ENCODE measurements around the gene NCAPG2. TPM values are rescaled to one million over a fixed set of nuclear protein-coding genes. Genes with fewer than 3 reads are reported as not detected.

Gene NCAPG2
- polyA plus RNA-seq, 1 of the 3 experiments (the other 2 are of a cell fraction): 25.0 TPM

DNA sequence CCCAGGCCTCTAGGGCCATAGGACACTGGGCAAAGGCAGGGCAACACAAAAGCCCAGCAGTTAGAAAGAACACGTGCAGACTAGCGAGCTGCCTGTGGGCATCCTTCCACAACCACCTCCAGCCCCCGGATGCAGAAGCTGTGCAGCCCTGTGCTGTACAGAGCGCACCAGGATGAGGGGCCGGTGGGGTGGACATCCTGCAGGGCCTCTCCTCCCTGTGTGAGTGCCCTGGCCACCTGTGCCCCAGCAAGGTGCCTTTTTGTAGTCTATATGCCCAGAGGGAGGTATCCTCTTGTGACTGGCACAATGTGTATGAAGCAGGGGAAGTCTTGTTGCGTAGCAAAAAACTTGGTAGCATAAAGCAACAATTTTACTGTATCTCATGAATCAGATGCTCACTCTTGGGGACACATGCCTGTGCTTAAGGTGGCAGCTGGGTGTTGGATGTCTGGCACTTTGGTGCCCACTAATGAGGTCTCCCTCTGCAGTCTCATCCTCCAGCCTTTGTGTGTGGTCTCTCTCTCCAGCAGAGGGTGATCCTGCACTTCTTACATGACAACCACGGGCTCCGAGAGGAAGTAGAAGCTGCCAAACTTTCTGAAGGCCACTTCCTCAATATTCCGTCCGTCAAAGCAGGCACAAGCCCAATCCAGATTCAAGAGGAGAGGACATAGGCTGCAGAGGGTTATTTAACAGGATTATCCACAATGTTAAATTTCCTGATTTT is 8.7 kb downstream of the NCAPG2 start (continued):
- TF ChIP-seq SIN3A (IDR thresholded peaks at IDR 0.05; ENCODE audit: borderline replicate concordance, low read depth, low read length): no peak

GRCh38 chr7:158695056-158695455 is 9.5 kb downstream of the NCAPG2 start:
- H3K4me1 ChIP-seq (ENCODE audit: control insufficient read depth in 1 of 2, insufficient read depth in 2 of 2, low read depth in 1 of 2, low read length in 1 of 2): no peaks in the 10 kb centered on the region; a peak in 1 of 4 replicates
- peaks cover 19 to 51% of the 10 kb centered on the region in 2 experiments for H3K36me3 ChIP-seq (replicated peaks in 1 of 2; ENCODE audit: control insufficient read depth in 1 of 2, insufficient read depth in 2 of 2, low read length in 1 of 2)
- no peak for DNase-seq
- 63% methylated on average over 3 of the region's 3 CpGs for WGBS (ENCODE audit: low lambda C conversion rate)
- no peaks in the 10 kb centered on the region for H4K20me1 ChIP-seq (ENCODE audit: insufficient read depth)
- peaks cover 79% of the 10 kb centered on the region for H3K79me2 ChIP-seq (ENCODE audit: insufficient read depth)
- H3K4me3 ChIP-seq (ENCODE audit: low read depth in 2 of 2, low read length in 1 of 2): no peak overlapping the region
- no peak overlapping the region for H3K27ac ChIP-seq (ENCODE audit: low read depth in 2 of 2, low read length in 1 of 2)
- no peak for TF ChIP-seq FOSL2 (IDR thresholded peaks at IDR 0.05; ENCODE audit: borderline replicate concordance, low read depth)
- no peak for TF ChIP-seq GABPA (IDR thresholded peaks at IDR 0.05; ENCODE audit: low read depth)
- TF ChIP-seq, protein P1, sequence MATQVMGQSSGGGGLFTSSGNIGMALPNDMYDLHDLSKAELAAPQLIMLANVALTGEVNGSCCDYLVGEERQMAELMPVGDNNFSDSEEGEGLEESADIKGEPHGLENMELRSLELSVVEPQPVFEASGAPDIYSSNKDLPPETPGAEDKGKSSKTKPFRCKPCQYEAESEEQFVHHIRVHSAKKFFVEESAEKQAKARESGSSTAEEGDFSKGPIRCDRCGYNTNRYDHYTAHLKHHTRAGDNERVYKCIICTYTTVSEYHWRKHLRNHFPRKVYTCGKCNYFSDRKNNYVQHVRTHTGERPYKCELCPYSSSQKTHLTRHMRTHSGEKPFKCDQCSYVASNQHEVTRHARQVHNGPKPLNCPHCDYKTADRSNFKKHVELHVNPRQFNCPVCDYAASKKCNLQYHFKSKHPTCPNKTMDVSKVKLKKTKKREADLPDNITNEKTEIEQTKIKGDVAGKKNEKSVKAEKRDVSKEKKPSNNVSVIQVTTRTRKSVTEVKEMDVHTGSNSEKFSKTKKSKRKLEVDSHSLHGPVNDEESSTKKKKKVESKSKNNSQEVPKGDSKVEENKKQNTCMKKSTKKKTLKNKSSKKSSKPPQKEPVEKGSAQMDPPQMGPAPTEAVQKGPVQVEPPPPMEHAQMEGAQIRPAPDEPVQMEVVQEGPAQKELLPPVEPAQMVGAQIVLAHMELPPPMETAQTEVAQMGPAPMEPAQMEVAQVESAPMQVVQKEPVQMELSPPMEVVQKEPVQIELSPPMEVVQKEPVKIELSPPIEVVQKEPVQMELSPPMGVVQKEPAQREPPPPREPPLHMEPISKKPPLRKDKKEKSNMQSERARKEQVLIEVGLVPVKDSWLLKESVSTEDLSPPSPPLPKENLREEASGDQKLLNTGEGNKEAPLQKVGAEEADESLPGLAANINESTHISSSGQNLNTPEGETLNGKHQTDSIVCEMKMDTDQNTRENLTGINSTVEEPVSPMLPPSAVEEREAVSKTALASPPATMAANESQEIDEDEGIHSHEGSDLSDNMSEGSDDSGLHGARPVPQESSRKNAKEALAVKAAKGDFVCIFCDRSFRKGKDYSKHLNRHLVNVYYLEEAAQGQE (IDR thresholded peaks at IDR 0.05; ENCODE audit: low read depth, low read length): no peak
- TF ChIP-seq FOXJ3 (CRISPR knock-in tag; IDR thresholded peaks at IDR 0.05): no peak
- no peak for TF ChIP-seq TAF1 (IDR thresholded peaks at IDR 0.05; ENCODE audit: borderline replicate concordance, low read depth, low read length)
- no peak for TF ChIP-seq MAX (IDR thresholded peaks at IDR 0.05; ENCODE audit: low read depth)
- TF ChIP-seq RXRA (IDR thresholded peaks at IDR 0.05; ENCODE audit: borderline replicate concordance, low read depth): no peak
- TF ChIP-seq, protein P2, sequence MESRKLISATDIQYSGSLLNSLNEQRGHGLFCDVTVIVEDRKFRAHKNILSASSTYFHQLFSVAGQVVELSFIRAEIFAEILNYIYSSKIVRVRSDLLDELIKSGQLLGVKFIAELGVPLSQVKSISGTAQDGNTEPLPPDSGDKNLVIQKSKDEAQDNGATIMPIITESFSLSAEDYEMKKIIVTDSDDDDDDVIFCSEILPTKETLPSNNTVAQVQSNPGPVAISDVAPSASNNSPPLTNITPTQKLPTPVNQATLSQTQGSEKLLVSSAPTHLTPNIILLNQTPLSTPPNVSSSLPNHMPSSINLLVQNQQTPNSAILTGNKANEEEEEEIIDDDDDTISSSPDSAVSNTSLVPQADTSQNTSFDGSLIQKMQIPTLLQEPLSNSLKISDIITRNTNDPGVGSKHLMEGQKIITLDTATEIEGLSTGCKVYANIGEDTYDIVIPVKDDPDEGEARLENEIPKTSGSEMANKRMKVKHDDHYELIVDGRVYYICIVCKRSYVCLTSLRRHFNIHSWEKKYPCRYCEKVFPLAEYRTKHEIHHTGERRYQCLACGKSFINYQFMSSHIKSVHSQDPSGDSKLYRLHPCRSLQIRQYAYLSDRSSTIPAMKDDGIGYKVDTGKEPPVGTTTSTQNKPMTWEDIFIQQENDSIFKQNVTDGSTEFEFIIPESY (IDR thresholded peaks at IDR 0.05; ENCODE audit: borderline replicate concordance, low read depth): no peak
- TF ChIP-seq MXI1 (IDR thresholded peaks at IDR 0.05; ENCODE audit: low read depth, low read length): no peak
- no peak for TF ChIP-seq CHD2 (IDR thresholded peaks at IDR 0.05; ENCODE audit: low read length, partially characterized antibody)
- TF ChIP-seq TEAD4 (IDR thresholded peaks at IDR 0.05; ENCODE audit: borderline replicate concordance, insufficient read depth): no peak
- TF ChIP-seq, protein P3, sequence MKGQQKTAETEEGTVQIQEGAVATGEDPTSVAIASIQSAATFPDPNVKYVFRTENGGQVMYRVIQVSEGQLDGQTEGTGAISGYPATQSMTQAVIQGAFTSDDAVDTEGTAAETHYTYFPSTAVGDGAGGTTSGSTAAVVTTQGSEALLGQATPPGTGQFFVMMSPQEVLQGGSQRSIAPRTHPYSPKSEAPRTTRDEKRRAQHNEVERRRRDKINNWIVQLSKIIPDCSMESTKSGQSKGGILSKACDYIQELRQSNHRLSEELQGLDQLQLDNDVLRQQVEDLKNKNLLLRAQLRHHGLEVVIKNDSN (IDR thresholded peaks at IDR 0.05; ENCODE audit: borderline replicate concordance, low read depth): no peak
- no peak for TF ChIP-seq RFX5 (IDR thresholded peaks at IDR 0.05; ENCODE audit: low read length)
- no peak for TF ChIP-seq YY1 (IDR thresholded peaks at IDR 0.05; ENCODE audit: low read depth)
- CTCF ChIA-PET: interaction anchor here (1.3 to 5.5 kb wide), 6 partner anchors 11 to 297 kb away, joined by 3 to 69 read pairs (median 4); partner anchors contain the start of gene NCAPG2
- H3K9me3 ChIP-seq: no peaks in the 10 kb centered on the region
- POLR2A ChIA-PET: interaction anchor here (1.9 kb wide), 1 partner anchor 10 kb away, joined by 7 read pairs; the partner anchor contains the start of gene NCAPG2
- H3K9me2 ChIP-seq: no peaks in the 10 kb centered on the region
- H2AFZ ChIP-seq (ENCODE audit: low read depth): no peak overlapping the region
- no peaks in the 10 kb centered on the region for H3F3A ChIP-seq (replicated peaks; ENCODE audit: insufficient read depth)
- H3K9ac ChIP-seq: no peak overlapping the region
- no peaks in the 10 kb centered on the region for H3K27me3 ChIP-seq (ENCODE audit: insufficient read depth)
- no peak overlapping the region for H3K4me2 ChIP-seq

Data from SK-N-SH (cell line).